Measurements from ENCODE around the gene LGALSL. TPM values are rescaled to one million over a fixed set of nuclear protein-coding genes. Genes with fewer than 3 reads are reported as not detected.

LGALSL gene
- total and polyA plus RNA-seq, 2 donors (not counting 1 experiment from before 2014, with no cell fraction given): 0.40 to 1.8 TPM

DNA sequence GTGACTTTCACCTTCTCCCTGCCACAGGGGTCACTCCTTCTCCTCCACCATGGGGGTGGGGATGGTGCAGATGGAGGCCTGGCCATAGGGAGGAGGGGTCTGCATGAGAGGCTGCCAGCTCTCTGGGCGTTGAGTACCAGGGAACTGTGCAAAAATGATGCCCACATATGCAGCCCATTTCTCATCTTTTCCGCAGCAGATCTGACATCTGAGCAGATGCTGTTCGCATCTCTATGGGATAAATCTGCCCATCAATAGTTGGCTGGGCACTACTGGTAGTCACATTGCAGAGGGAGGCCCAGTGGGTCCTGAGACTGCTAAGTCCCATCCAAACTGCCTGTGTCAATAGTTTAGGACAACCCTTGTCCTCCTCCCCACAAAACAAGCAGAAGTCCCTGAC, 45.9 kb upstream of the LGALSL start:
- intact Hi-C loops (cut with micrococcal nuclease): no loop called here
- peaks cover 0 to 12% (median 3%) of the 10 kb centered on the region in 3 donors for H3K9me3 ChIP-seq (ENCODE audit: control extremely low read depth in 1 of 3, control insufficient read depth in 2 of 3, insufficient read depth in 1 of 3, low read length in 2 of 3)
- Mint-ChIP-seq H3K9me3 (ENCODE audit: insufficient read depth) (peaks cover 2% of the 10 kb centered on the region), H3K4me1 (peaks cover 7% of the 10 kb centered on the region), H3K4me3 (no peak overlapping the region), H3K27ac (no peak overlapping the region), H3K27me3 (no peaks in the 10 kb centered on the region)
- no peak overlapping the region for H3K4me3 ChIP-seq (ENCODE audit: control extremely low read depth in 1 of 5, extremely low read depth in 1 of 5, insufficient read depth in 1 of 5, low read depth in 2 of 5, low read length in 4 of 5)
- no peak for ATAC-seq (ENCODE audit: low read depth)
- H3K36me3 ChIP-seq (replicated peaks in 1 of 2; ENCODE audit: control extremely low read depth in 1 of 2, control insufficient read depth in 1 of 2, extremely low read depth in 1 of 2, insufficient read depth in 2 of 2, low read length in 1 of 2): no peaks in the 10 kb centered on the region
- POLR2A ChIA-PET: no interaction called here
- H3K9ac ChIP-seq (ENCODE audit: low read length): no peak overlapping the region
- CTCF ChIA-PET: no interaction called here
- TF ChIP-seq, protein P1, sequence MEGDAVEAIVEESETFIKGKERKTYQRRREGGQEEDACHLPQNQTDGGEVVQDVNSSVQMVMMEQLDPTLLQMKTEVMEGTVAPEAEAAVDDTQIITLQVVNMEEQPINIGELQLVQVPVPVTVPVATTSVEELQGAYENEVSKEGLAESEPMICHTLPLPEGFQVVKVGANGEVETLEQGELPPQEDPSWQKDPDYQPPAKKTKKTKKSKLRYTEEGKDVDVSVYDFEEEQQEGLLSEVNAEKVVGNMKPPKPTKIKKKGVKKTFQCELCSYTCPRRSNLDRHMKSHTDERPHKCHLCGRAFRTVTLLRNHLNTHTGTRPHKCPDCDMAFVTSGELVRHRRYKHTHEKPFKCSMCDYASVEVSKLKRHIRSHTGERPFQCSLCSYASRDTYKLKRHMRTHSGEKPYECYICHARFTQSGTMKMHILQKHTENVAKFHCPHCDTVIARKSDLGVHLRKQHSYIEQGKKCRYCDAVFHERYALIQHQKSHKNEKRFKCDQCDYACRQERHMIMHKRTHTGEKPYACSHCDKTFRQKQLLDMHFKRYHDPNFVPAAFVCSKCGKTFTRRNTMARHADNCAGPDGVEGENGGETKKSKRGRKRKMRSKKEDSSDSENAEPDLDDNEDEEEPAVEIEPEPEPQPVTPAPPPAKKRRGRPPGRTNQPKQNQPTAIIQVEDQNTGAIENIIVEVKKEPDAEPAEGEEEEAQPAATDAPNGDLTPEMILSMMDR (IDR thresholded peaks at IDR 0.05): no peak
- no peak for TF ChIP-seq EZH2 (IDR thresholded peaks at IDR 0.05; ENCODE audit: borderline replicate concordance, insufficient read depth, low read depth, low read length, poor library complexity, severe bottlenecking)
- H3K27me3 ChIP-seq (replicated peaks in 1 of 4; ENCODE audit: control extremely low read depth in 1 of 4, control insufficient read depth in 3 of 4, insufficient read depth in 4 of 4, low read length in 3 of 4): peaks cover 0 to 2% (median 0%) of the 10 kb centered on the region in 4 experiments
- H4K20me1 ChIP-seq (ENCODE audit: control insufficient read depth, insufficient read depth, low read length, poor library complexity, severe bottlenecking): no peaks in the 10 kb centered on the region
- no peak overlapping the region for H2AFZ ChIP-seq (ENCODE audit: insufficient read depth, low read depth, low read length, poor library complexity, severe bottlenecking)
- H3K27ac ChIP-seq (ENCODE audit: low read length in 2 of 2): no peak overlapping the region
- H3K4me1 ChIP-seq (ENCODE audit: control insufficient read depth in 2 of 2, insufficient read depth in 2 of 2, low read length in 2 of 2): peaks cover 7 to 10% of the 10 kb centered on the region in 2 donors
- no peaks in the 10 kb centered on the region for H3K79me2 ChIP-seq (ENCODE audit: control insufficient read depth, insufficient read depth, low read length)
- DNase-seq: no peak
- WGBS (ENCODE audit: insufficient coverage): 90% methylated on average over 2 of the region's 3 CpGs
- no peak overlapping the region for H3K4me2 ChIP-seq (replicated peaks; ENCODE audit: low read depth, low read length, poor library complexity, severe bottlenecking)

DNA sequence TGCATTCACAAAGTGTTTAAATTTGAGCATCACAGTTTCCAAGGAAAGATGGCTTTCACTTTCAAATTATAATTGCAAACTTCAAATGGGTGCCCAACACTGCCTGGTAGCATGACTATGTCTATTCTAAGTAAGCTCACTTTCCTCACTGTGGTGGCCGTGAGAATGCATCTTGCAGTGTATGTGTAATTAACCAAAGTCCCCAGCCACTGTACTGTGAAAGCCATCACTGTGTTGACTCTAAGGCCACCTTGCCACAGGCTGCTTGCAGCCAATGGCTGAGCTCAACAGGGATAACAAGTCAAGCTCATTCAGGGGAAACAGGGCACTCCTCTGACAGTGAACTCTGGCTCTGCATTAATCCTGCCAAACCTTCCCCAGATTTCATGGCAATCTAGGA, 43.3 kb upstream of the LGALSL start:
- ChIA-PET POLR2A (no interaction called here), CTCF (no interaction called here)
- H3K4me1 Mint-ChIP-seq: no peaks in the 10 kb centered on the region
- Histone ChIP-seq H3K79me2 (ENCODE audit: control insufficient read depth, insufficient read depth, low read length) (no peaks in the 10 kb centered on the region), H3K4me2 (replicated peaks; ENCODE audit: low read depth, low read length, poor library complexity, severe bottlenecking) (no peak overlapping the region), H3K27me3 (replicated peaks in 1 of 4; ENCODE audit: control extremely low read depth in 1 of 4, control insufficient read depth in 3 of 4, insufficient read depth in 4 of 4, low read length in 3 of 4) (no peaks in the 10 kb centered on the region), H2AFZ (ENCODE audit: insufficient read depth, low read depth, low read length, poor library complexity, severe bottlenecking) (no peak overlapping the region), H3K27ac (ENCODE audit: low read length in 2 of 2) (no peak overlapping the region), H3K36me3 (replicated peaks in 1 of 2; ENCODE audit: control extremely low read depth in 1 of 2, control insufficient read depth in 1 of 2, extremely low read depth in 1 of 2, insufficient read depth in 2 of 2, low read length in 1 of 2) (no peaks in the 10 kb centered on the region), H3K4me1 (ENCODE audit: control insufficient read depth in 2 of 2, insufficient read depth in 2 of 2, low read length in 2 of 2) (no peaks in the 10 kb centered on the region), H3K9ac (ENCODE audit: low read length) (no peak overlapping the region), H3K9me3 (ENCODE audit: control extremely low read depth in 1 of 3, control insufficient read depth in 2 of 3, insufficient read depth in 1 of 3, low read length in 2 of 3) (peaks cover 0 to 5% (median 3%) of the 10 kb centered on the region in 3 donors), H3K4me3 (ENCODE audit: control extremely low read depth in 1 of 5, extremely low read depth in 1 of 5, insufficient read depth in 1 of 5, low read depth in 2 of 5, low read length in 4 of 5) (no peak overlapping the region), H4K20me1 (ENCODE audit: control insufficient read depth, insufficient read depth, low read length, poor library complexity, severe bottlenecking) (no peaks in the 10 kb centered on the region)
- TF ChIP-seq, protein P1 (IDR thresholded peaks at IDR 0.05): no peak
- TF ChIP-seq EZH2 (IDR thresholded peaks at IDR 0.05; ENCODE audit: borderline replicate concordance, insufficient read depth, low read depth, low read length, poor library complexity, severe bottlenecking): no peak
- H3K9me3 Mint-ChIP-seq (ENCODE audit: insufficient read depth): peaks cover 2% of the 10 kb centered on the region
- ATAC-seq (ENCODE audit: low read depth) (no peak), DNase-seq (no peak)
- no peaks in the 10 kb centered on the region for H3K27me3 Mint-ChIP-seq
- H3K27ac Mint-ChIP-seq: no peak overlapping the region
- no CpG with 5 or more reads among the region's 1 CpG for WGBS (ENCODE audit: insufficient coverage)
- H3K4me3 Mint-ChIP-seq: no peak overlapping the region
- intact Hi-C loops (cut with micrococcal nuclease): no loop called here
